C4-2B (cell line): ENCODE measurements around the gene TRIO.

ENCODE experiments used
- ZFX ChIP-seq: fragments of 450-650 bp; IDR thresholded peaks from 2 replicates; pipeline ENCODE4 v1.6.1; 2017
- TF ChIP-seq, protein P1 (sequence below): fragments of 450-650 bp; conservative IDR thresholded peaks from 2 replicates; pipeline ENCODE4 v1.5.1; 2017; ENCODE audit warnings: mild to moderate bottlenecking

DNA sequence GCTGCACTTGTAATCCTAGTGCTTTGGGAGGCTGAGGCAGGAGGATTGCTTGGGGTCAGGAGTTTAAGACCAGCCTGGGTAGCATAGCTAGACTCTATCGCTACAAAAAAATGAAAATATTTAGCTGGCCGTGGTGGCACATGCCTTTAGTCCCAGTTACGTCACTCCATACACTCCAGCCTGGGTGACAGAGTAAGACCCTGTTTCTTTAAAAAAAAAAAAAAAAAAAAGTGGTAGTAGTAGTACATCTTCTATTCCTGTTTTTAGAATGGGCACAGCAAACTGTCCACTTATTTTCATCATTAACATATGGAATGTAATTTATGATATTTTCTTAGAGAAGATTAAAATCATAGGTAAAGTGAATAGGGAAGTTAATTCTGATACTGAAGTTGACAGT lies 48.2 kb downstream of the TRIO start:
- TF ChIP-seq, protein P1, sequence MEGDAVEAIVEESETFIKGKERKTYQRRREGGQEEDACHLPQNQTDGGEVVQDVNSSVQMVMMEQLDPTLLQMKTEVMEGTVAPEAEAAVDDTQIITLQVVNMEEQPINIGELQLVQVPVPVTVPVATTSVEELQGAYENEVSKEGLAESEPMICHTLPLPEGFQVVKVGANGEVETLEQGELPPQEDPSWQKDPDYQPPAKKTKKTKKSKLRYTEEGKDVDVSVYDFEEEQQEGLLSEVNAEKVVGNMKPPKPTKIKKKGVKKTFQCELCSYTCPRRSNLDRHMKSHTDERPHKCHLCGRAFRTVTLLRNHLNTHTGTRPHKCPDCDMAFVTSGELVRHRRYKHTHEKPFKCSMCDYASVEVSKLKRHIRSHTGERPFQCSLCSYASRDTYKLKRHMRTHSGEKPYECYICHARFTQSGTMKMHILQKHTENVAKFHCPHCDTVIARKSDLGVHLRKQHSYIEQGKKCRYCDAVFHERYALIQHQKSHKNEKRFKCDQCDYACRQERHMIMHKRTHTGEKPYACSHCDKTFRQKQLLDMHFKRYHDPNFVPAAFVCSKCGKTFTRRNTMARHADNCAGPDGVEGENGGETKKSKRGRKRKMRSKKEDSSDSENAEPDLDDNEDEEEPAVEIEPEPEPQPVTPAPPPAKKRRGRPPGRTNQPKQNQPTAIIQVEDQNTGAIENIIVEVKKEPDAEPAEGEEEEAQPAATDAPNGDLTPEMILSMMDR, result no peak
- TF ChIP-seq ZFX, result no peak
